A549 (cell line): ENCODE data around the gene STRADA. TPM values are rescaled to one million over a fixed set of nuclear protein-coding genes. Genes with fewer than 3 reads are reported as not detected.

Source experiments
- ATAC-seq, 2 experiments: fragments of 200-7000 bp in 1 of 2; fragments of >200 bp in 1 of 2; cut with Nextera tagmentation in 1 of 2; cut with Tn5 transposase in 1 of 2; 3 replicates each; pipeline versions ENCODE4 v1.8.0 to v1.9.1; 2018 to 2020; ENCODE audit warnings: mild to moderate bottlenecking in 1 of 2, moderate library complexity in 1 of 2
- CTCF ChIA-PET: fragments of 300-600 bp; sonication (Branson Sonifier 250); formaldehyde crosslinking; extraction: SDS; loops from one replicate; lab custom pipeline; 2021; ENCODE audit warnings: antibody characterized with exemption, inconsistent platforms; lab: Yijun Ruan, JAX
- POLR2A ChIA-PET: fragments of 350-600 bp; formaldehyde crosslinking; extraction: SDS; loops from one replicate; lab custom pipeline; 2021; ENCODE audit warnings: antibody characterized with exemption, inconsistent platforms; lab: Yijun Ruan, JAX
- DNase-seq, 2 experiments: peaks; one replicate each; pipeline versions ENCODE4 v3.0.0 to v3.0.0-alpha.2; 2011 to 2016; ENCODE audit warnings: low read depth in 1 of 2, low spot score in 1 of 2
- FAIRE-seq: peaks from 2 replicates; lab custom pipeline; 2011; peaks lifted over from hg19 to GRCh38; lab: Jason Lieb, UNC
- H3K27ac ChIP-seq, 2 experiments: fragments of >200 bp; sonication (Bioruptor Twin); formaldehyde crosslinking; 3 replicates each; pipeline ENCODE4 v1.5.1; 2016 to 2017
- H3K4me1 ChIP-seq: fragments of >200 bp; sonication (Bioruptor Twin); formaldehyde crosslinking; 3 replicates; pipeline ENCODE4 v1.6.1; 2016
- H3K4me2 ChIP-seq: fragments of >200 bp; sonication (Bioruptor Twin); formaldehyde crosslinking; 3 replicates; pipeline ENCODE4 v1.6.1; 2016
- H3K4me3 ChIP-seq: fragments of >200 bp; sonication (Bioruptor Twin); formaldehyde crosslinking; 3 replicates; pipeline ENCODE4 v1.5.1; 2016
- H3K9me3 ChIP-seq: fragments of >200 bp; sonication (Bioruptor Twin); formaldehyde crosslinking; 3 replicates; pipeline ENCODE4 v1.6.1; 2016
- ATOH8 ChIP-seq: fragments of 250-450 bp; sonication (Bioruptor Pico); IDR thresholded peaks from 2 replicates; pipeline ENCODE4 v1.5.0; 2020; ENCODE audit warnings: low read depth, mild to moderate bottlenecking, moderate library complexity
- BCL3 ChIP-seq: fragments of >200 bp; sonication (Bioruptor Twin); formaldehyde crosslinking; IDR thresholded peaks from 3 replicates; pipeline ENCODE4 v1.6.1; 2016
- CBX2 ChIP-seq: fragments of 200-600 bp; sonication (generic); IDR thresholded peaks from 2 replicates; pipeline ENCODE4 v1.6.1; 2016; ENCODE audit warnings: low read depth, mild to moderate bottlenecking, borderline replicate concordance
- CBX8 ChIP-seq: fragments of 200-600 bp; sonication (generic); IDR thresholded peaks from 2 replicates; pipeline ENCODE4 v1.6.1; 2016
- CHD2 ChIP-seq: fragments of 150-350 bp; IDR thresholded peaks from 2 replicates; pipeline ENCODE4 v1.6.1; 2014; ENCODE audit warnings: low read length; ENCODE audit not compliant: partially characterized antibody
- CHD4 ChIP-seq: fragments of 200-600 bp; sonication (generic); IDR thresholded peaks from 2 replicates; pipeline ENCODE4 v1.6.1; 2016; ENCODE audit warnings: antibody characterized with exemption, mild to moderate bottlenecking, borderline replicate concordance
- CTCF ChIP-seq: fragments of >200 bp; sonication (Bioruptor Twin); formaldehyde crosslinking; IDR thresholded peaks from 3 replicates; pipeline ENCODE4 v1.5.1; 2016
- EHF ChIP-seq: fragments of 250-450 bp; sonication (Bioruptor Pico); IDR thresholded peaks from 2 replicates; pipeline ENCODE4 v1.5.0; 2020; ENCODE audit warnings: mild to moderate bottlenecking
- ELK1 ChIP-seq: fragments of 150-350 bp; IDR thresholded peaks from 2 replicates; pipeline ENCODE4 v1.6.1; 2014; ENCODE audit warnings: low read depth, mild to moderate bottlenecking, low read length
- FOXS1 ChIP-seq: fragments of 250-450 bp; sonication (Bioruptor Pico); IDR thresholded peaks from 2 replicates; pipeline ENCODE4 v1.5.0; 2020; ENCODE audit warnings: mild to moderate bottlenecking, moderate library complexity
- HDAC2 ChIP-seq: fragments of 200-600 bp; sonication (generic); IDR thresholded peaks from 2 replicates; pipeline ENCODE4 v1.6.1; 2016
- HES2 ChIP-seq: fragments of >200 bp; sonication (Bioruptor Twin); formaldehyde crosslinking; IDR thresholded peaks from 2 replicates; pipeline ENCODE4 v1.6.1; 2016
- HEYL ChIP-seq: fragments of 250-450 bp; sonication (Bioruptor Pico); IDR thresholded peaks from 2 replicates; pipeline ENCODE4 v1.8.0; 2021; ENCODE audit warnings: mild to moderate bottlenecking, moderate library complexity
- HOXB13 ChIP-seq: fragments of 250-450 bp; sonication (Bioruptor Pico); IDR thresholded peaks from 2 replicates; pipeline ENCODE4 v1.5.0; 2020; ENCODE audit warnings: low read depth, mild to moderate bottlenecking, moderate library complexity
- HOXB5 ChIP-seq: fragments of 250-450 bp; sonication (Bioruptor Pico); IDR thresholded peaks from 2 replicates; pipeline ENCODE4 v1.5.0; 2020; ENCODE audit warnings: mild to moderate bottlenecking, moderate library complexity
- JUNB ChIP-seq: fragments of >200 bp; sonication (Bioruptor Twin); formaldehyde crosslinking; IDR thresholded peaks from 2 replicates; pipeline ENCODE4 v1.6.1; 2016
- MAX ChIP-seq: IDR thresholded peaks from 2 replicates; pipeline ENCODE4 v1.6.1; 2012
- MAZ ChIP-seq: fragments of 150-350 bp; IDR thresholded peaks from 2 replicates; pipeline ENCODE4 v1.6.1; 2014; ENCODE audit warnings: antibody characterized with exemption, low read depth, low read length, borderline replicate concordance
- NFE2L2 ChIP-seq: fragments of 150-350 bp; conservative IDR thresholded peaks from 2 replicates; pipeline ENCODE4 v1.6.1; 2014; ENCODE audit warnings: low read length
- PHF8 ChIP-seq: fragments of 200-600 bp; sonication (generic); IDR thresholded peaks from 2 replicates; pipeline ENCODE4 v1.6.1; 2016; ENCODE audit warnings: low read depth, mild to moderate bottlenecking, antibody characterized with exemption, moderate library complexity, borderline replicate concordance
- RCOR1 ChIP-seq: fragments of 150-350 bp; IDR thresholded peaks from 2 replicates; pipeline ENCODE4 v1.6.1; 2014; ENCODE audit warnings: antibody characterized with exemption, low read length, low read depth
- REST ChIP-seq: fragments of 200-600 bp; sonication (generic); IDR thresholded peaks from 2 replicates; pipeline ENCODE4 v1.6.1; 2016; ENCODE audit warnings: antibody characterized with exemption, mild to moderate bottlenecking, moderate library complexity
- RFX5 ChIP-seq: fragments of 450-650 bp; IDR thresholded peaks from 2 replicates; pipeline ENCODE4 v1.7.1; 2014; ENCODE audit warnings: antibody characterized with exemption, mild to moderate bottlenecking, moderate library complexity
- RNF2 ChIP-seq: fragments of 200-600 bp; sonication (generic); IDR thresholded peaks from 2 replicates; pipeline ENCODE4 v1.6.1; 2016; ENCODE audit warnings: low read depth, mild to moderate bottlenecking, antibody characterized with exemption, moderate library complexity, borderline replicate concordance
- TFCP2L1 ChIP-seq: fragments of 250-450 bp; sonication (Bioruptor Pico); IDR thresholded peaks from 2 replicates; pipeline ENCODE4 v1.5.0; 2021; ENCODE audit warnings: mild to moderate bottlenecking
- TP53 ChIP-seq: fragments of 250-450 bp; sonication (Bioruptor Pico); IDR thresholded peaks from 2 replicates; pipeline ENCODE4 v1.5.0; 2021; ENCODE audit warnings: mild to moderate bottlenecking, moderate library complexity
- ZNF302 ChIP-seq: fragments of 250-450 bp; sonication (Bioruptor Pico); IDR thresholded peaks from 2 replicates; pipeline ENCODE4 v1.9.0; 2021; ENCODE audit warnings: inconsistent platforms, mild to moderate bottlenecking, moderate library complexity
- ZSCAN20 ChIP-seq: fragments of 250-450 bp; sonication (Bioruptor Pico); IDR thresholded peaks from 2 replicates; pipeline ENCODE4 v1.8.0; 2022; ENCODE audit warnings: mild to moderate bottlenecking, moderate library complexity
- WGBS: methylation state at CpG from one replicate; pipeline ENCODE4 v1.1.6; 2017; ENCODE audit errors: missing lambda C conversion rate; 5-methylcytosine and 5-hydroxymethylcytosine counted together
- polyA plus RNA-seq, 4 experiments: library from polyadenylated mRNA; depleted of rRNA in 3 of 4; stranded (reverse); fragments of >200 nt; fragmentation: RNase III in 1 of 4; extraction: RNeasy Plus Mini Kit Qiagen cat#74134 plus additional on column Dnase treatment in 1 of 4; gene quantifications; 2 replicates in 3 of 4; 3 replicates in 1 of 4; pipeline ENCODE4 v1.2.3, GENCODE V29; 2011 to 2017

STRADA gene
- polyA plus RNA-seq, 2 of the 4 experiments (the other 2 are of a cell fraction) = 30.3 to 33.0 TPM

GRCh38 chr17:63685578-63685977 is 56.0 kb downstream of the STRADA start:
- ATAC-seq = no peak
- Histone ChIP-seq H3K4me1 (no peaks in the 10 kb centered on the region), H3K9me3 (no peaks in the 10 kb centered on the region), H3K4me3 (no peak overlapping the region), H3K27ac (no peak overlapping the region), H3K4me2 (no peak overlapping the region)
- no peak for FAIRE-seq
- no peak for DNase-seq
- 96% methylated on average over 3 of the region's 3 CpGs for WGBS
- ChIA-PET POLR2A (no interaction called here), CTCF (interaction anchor here (0.7 to 15.8 kb wide), 6 partner anchors 9 to 76 kb away, joined by 3 to 116 read pairs (median 3); no protein-coding TSS in a partner anchor)
- TF ChIP-seq PHF8 = no peak
- no peak for TF ChIP-seq TP53
- TF ChIP-seq MAZ = no peak
- TF ChIP-seq CTCF = no peak
- no peak for TF ChIP-seq ZSCAN20 (CRISPR knock-in tag)
- TF ChIP-seq ELK1 = no peak
- TF ChIP-seq RCOR1 = no peak
- no peak for TF ChIP-seq CHD4
- TF ChIP-seq BCL3 = no peak
- no peak for TF ChIP-seq RFX5
- no peak for TF ChIP-seq RNF2
- TF ChIP-seq ZNF302 = no peak
- TF ChIP-seq ATOH8 (CRISPR knock-in tag) = no peak
- TF ChIP-seq FOXS1 (CRISPR knock-in tag) = no peak
- TF ChIP-seq HOXB5 = no peak
- TF ChIP-seq EHF (CRISPR knock-in tag) = no peak
- no peak for TF ChIP-seq CBX2

GRCh38 chr17:63685041-63685440 is 56.6 kb downstream of the STRADA start:
- no peak for ATAC-seq
- ChIA-PET CTCF (interaction anchor here (0.6 to 15.8 kb wide), 7 partner anchors 9 to 76 kb away, joined by 3 to 116 read pairs (median 3); no protein-coding TSS in a partner anchor), POLR2A (no interaction called here)
- DNase-seq = no peak
- no peak overlapping the region for H3K27ac ChIP-seq
- no peak for FAIRE-seq
- H3K4me1 ChIP-seq = no peaks in the 10 kb centered on the region
- no peak overlapping the region for H3K4me3 ChIP-seq
- no peaks in the 10 kb centered on the region for H3K9me3 ChIP-seq
- WGBS = 85% methylated on average over 2 of the region's 2 CpGs
- H3K4me2 ChIP-seq = no peak overlapping the region
- TF ChIP-seq BCL3 (no peak), MAX (no peak), HEYL (no peak), TP53 (no peak), HES2 (no peak), NFE2L2 (no peak), TFCP2L1 (CRISPR knock-in tag) (no peak), RCOR1 (no peak), HDAC2 (no peak), REST (no peak), EHF (CRISPR knock-in tag) (no peak), CHD2 (no peak), CBX8 (no peak), RFX5 (no peak), HOXB13 (CRISPR knock-in tag) (no peak), JUNB (no peak)
